CD14-positive monocyte (primary cell): ENCODE results near the gene NAB1. TPM values are rescaled to one million over a fixed set of nuclear protein-coding genes. Genes with fewer than 3 reads are reported as not detected.

Source experiments
- DNase-seq, 3 donors: peaks; one replicate each; pipeline ENCODE4 v3.0.0-alpha.2; 2011 to 2022
- H2AFZ ChIP-seq: 2 replicates; pipeline ENCODE4 v1.6.0; 2012; ENCODE audit warnings: mild to moderate bottlenecking, low read depth, low read length, inconsistent platforms; ENCODE audit not compliant: insufficient read depth, poor library complexity, severe bottlenecking
- H3K27ac ChIP-seq, 2 donors: 1 replicate in 1 of 2; 2 replicates in 1 of 2; pipeline ENCODE4 v1.5.1; 2012 to 2013; ENCODE audit warnings: low read length in 2 of 2, control low read depth in 1 of 2, inconsistent platforms in 1 of 2, low read depth in 1 of 2, mild to moderate bottlenecking in 1 of 2
- H3K27me3 ChIP-seq, 2 donors: one replicate each; pipeline versions ENCODE4 v1.6.0 to v1.6.1; 2011 to 2013; ENCODE audit warnings: low read length in 2 of 2; ENCODE audit not compliant: control insufficient read depth in 2 of 2, insufficient read depth in 2 of 2
- H3K36me3 ChIP-seq, 2 donors: replicated peaks in 1 of 2; 1 replicate in 1 of 2; 2 replicates in 1 of 2; pipeline versions ENCODE4 v1.5.1 to v1.6.1; 2012 to 2013; ENCODE audit warnings: low read length in 2 of 2, control low read depth in 1 of 2, inconsistent platforms in 1 of 2, mild to moderate bottlenecking in 1 of 2; ENCODE audit not compliant: insufficient read depth in 2 of 2, control insufficient read depth in 1 of 2
- H3K4me1 ChIP-seq, 2 donors: 1 replicate in 1 of 2; 2 replicates in 1 of 2; pipeline versions ENCODE4 v1.5.1 to v1.6.1; 2012 to 2013; ENCODE audit warnings: low read length in 2 of 2, control low read depth in 1 of 2, inconsistent platforms in 1 of 2, mild to moderate bottlenecking in 1 of 2, moderate library complexity in 1 of 2; ENCODE audit not compliant: insufficient read depth in 2 of 2, control insufficient read depth in 1 of 2
- H3K4me2 ChIP-seq: replicated peaks from 2 replicates; pipeline ENCODE3; 2012; ENCODE audit warnings: low read length, moderate library complexity, mild to moderate bottlenecking; ENCODE audit not compliant: poor library complexity, severe bottlenecking; ENCODE audit errors: extremely low read depth
- H3K4me3 ChIP-seq, 3 experiments: fragments of 200-600 bp in 1 of 3; sonication (generic) in 1 of 3; replicated peaks in 1 of 3; 1 replicate in 2 of 3; 2 replicates in 1 of 3; pipeline ENCODE4 v1.5.1; 2011 to 2013; ENCODE audit warnings: low read length in 3 of 3, mild to moderate bottlenecking in 3 of 3, control low read depth in 2 of 3, low read depth in 2 of 3, inconsistent platforms in 1 of 3, moderate library complexity in 1 of 3
- H3K79me2 ChIP-seq: 2 replicates; pipeline ENCODE4 v1.6.0; 2012; ENCODE audit warnings: mild to moderate bottlenecking, control low read depth, inconsistent platforms, low read length, moderate library complexity; ENCODE audit not compliant: insufficient read depth
- H3K9ac ChIP-seq: 2 replicates; pipeline ENCODE4 v1.6.0; 2017; ENCODE audit warnings: low read length, mild to moderate bottlenecking; ENCODE audit not compliant: insufficient read depth, poor library complexity, severe bottlenecking
- H3K9me3 ChIP-seq, 2 donors: replicated peaks in 1 of 2; 1 replicate in 1 of 2; 2 replicates in 1 of 2; pipeline versions ENCODE4 v1.5.1 to v1.6.1; 2012 to 2013; ENCODE audit warnings: low read length in 2 of 2, control low read depth in 1 of 2; ENCODE audit not compliant: control insufficient read depth in 1 of 2, insufficient read depth in 1 of 2
- H4K20me1 ChIP-seq: 2 replicates; pipeline ENCODE4 v1.6.0; 2012; ENCODE audit warnings: mild to moderate bottlenecking, low read length, control low read depth, moderate library complexity; ENCODE audit not compliant: insufficient read depth
- H3K27ac Mint-ChIP-seq, 7 donors: one replicate each; pipeline ENCODE4 v1.8.0; 2020; ENCODE audit warnings: mild to moderate bottlenecking in 7 of 7, mixed read lengths in 7 of 7, moderate library complexity in 6 of 7, inconsistent platforms in 2 of 7
- H3K27me3 Mint-ChIP-seq, 3 donors: one replicate each; pipeline ENCODE4 v1.8.0; 2021 to 2022; ENCODE audit warnings: low read depth in 3 of 3, mild to moderate bottlenecking in 3 of 3, mixed read lengths in 3 of 3, moderate library complexity in 3 of 3, inconsistent platforms in 1 of 3
- H3K36me3 Mint-ChIP-seq, 2 donors: one replicate each; pipeline ENCODE4 v1.8.0; 2020; ENCODE audit warnings: mixed read lengths in 2 of 2, inconsistent platforms in 1 of 2, mild to moderate bottlenecking in 1 of 2
- H3K4me1 Mint-ChIP-seq: one replicate; pipeline ENCODE4 v1.8.0; 2020; ENCODE audit warnings: mild to moderate bottlenecking, mixed read lengths
- H3K4me3 Mint-ChIP-seq, 2 donors: one replicate each; pipeline ENCODE4 v1.8.0; 2020; ENCODE audit warnings: mild to moderate bottlenecking in 2 of 2, mixed read lengths in 2 of 2, moderate library complexity in 1 of 2
- H3K9me3 Mint-ChIP-seq, 7 donors: one replicate each; pipeline ENCODE4 v1.8.0; 2020 to 2022; ENCODE audit warnings: mixed read lengths in 7 of 7, mild to moderate bottlenecking in 6 of 7, moderate library complexity in 6 of 7, inconsistent platforms in 2 of 7
- WGBS: methylation state at CpG from one replicate; pipeline ENCODE4 v1.1.5; 2013; ENCODE audit warnings: missing lambda C conversion rate; ENCODE audit not compliant: insufficient coverage; 5-methylcytosine and 5-hydroxymethylcytosine counted together
- intact Hi-C, 2 donors: fragments of 100-400 bp; cut with micrococcal nuclease; formaldehyde crosslinking; loops; one replicate each; pipeline versions ENCODE4 v1.15.0 to v1.15.1; 2023
- polyA plus RNA-seq, 3 donors: library from polyadenylated mRNA; depleted of rRNA in 1 of 3; unstranded in 2 of 3; stranded (reverse) in 1 of 3; fragments of 300-500 nt in 2 of 3; fragments of >200 nt in 1 of 3; fragmentation: Illumina TruSeq in 2 of 3; gene quantifications; 1 replicate in 2 of 3; 2 replicates in 1 of 3; pipeline ENCODE4 v1.2.3, GENCODE V29; 2012 to 2021
- TF ChIP-seq, protein P1 (sequence below): fragments of 200-600 bp; IDR thresholded peaks from one replicate; pipeline ENCODE4 v1.8.0; 2022; ENCODE audit warnings: antibody characterized with exemption, mild to moderate bottlenecking

The NAB1 gene
- polyA plus RNA-seq, 3 donors, result 2.9 to 15.5 (median 3.1) TPM

DNA sequence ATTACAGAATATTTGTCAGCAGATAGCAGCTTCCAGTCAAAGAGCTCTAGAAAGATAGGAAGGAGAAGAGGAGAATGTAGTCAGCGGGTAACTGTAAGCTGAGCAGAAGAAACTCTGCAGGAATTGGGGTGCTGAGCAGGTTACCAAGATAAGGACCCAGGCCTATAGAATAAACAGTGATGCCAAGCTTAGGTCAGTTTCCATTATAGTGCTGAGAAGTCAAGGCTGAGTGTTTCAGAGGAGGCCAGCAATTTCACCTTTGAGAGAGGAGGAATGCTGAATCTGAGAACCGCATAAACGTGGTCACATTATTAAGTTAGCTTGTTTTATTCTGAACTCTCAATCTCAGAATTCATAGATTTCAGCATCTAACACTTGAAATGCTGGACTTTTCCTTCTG is 13.9 kb downstream of the NAB1 start:
- 100% methylated on average over 1 of the region's 3 CpGs for WGBS
- TF ChIP-seq, protein P1, sequence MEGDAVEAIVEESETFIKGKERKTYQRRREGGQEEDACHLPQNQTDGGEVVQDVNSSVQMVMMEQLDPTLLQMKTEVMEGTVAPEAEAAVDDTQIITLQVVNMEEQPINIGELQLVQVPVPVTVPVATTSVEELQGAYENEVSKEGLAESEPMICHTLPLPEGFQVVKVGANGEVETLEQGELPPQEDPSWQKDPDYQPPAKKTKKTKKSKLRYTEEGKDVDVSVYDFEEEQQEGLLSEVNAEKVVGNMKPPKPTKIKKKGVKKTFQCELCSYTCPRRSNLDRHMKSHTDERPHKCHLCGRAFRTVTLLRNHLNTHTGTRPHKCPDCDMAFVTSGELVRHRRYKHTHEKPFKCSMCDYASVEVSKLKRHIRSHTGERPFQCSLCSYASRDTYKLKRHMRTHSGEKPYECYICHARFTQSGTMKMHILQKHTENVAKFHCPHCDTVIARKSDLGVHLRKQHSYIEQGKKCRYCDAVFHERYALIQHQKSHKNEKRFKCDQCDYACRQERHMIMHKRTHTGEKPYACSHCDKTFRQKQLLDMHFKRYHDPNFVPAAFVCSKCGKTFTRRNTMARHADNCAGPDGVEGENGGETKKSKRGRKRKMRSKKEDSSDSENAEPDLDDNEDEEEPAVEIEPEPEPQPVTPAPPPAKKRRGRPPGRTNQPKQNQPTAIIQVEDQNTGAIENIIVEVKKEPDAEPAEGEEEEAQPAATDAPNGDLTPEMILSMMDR, result no peak

DNA sequence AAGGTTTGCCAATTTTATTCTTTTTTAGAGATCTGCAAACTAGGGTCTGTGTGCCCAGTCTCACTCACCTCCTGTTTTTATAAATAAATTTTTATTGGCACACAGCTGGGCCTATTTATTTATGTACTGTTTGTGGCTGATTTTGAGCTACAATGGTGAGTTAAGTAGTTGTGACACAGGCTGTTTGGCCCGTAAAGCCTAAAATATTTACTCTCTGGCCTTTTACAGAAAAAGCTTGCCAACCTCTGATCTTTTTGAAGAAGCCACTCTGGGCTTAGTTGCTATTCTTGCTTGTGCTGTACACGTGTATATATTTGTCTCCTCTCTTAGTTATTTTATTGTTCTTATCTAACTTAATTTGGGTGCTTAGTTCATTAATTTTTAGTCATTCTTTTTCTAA is 14.5 kb downstream of the NAB1 start:
- intact Hi-C loops, result no loop called here
- WGBS, result no CpG with 5 or more reads among the region's 2 CpGs
- no peak overlapping the region for H3K9ac ChIP-seq
- H3K4me3 Mint-ChIP-seq, result no peak overlapping the region
- no peak overlapping the region for H3K27ac Mint-ChIP-seq
- H4K20me1 ChIP-seq, result peaks cover 54% of the 10 kb centered on the region
- no peak for DNase-seq
- TF ChIP-seq, protein P1, result no peak
- peaks cover 0 to 5% of the 10 kb centered on the region in 2 donors for H3K4me1 ChIP-seq
- H3K79me2 ChIP-seq, result peaks cover 79% of the 10 kb centered on the region
- H3K9me3 ChIP-seq, result peaks cover 0 to 3% of the 10 kb centered on the region in 2 donors
- H3K9me3 Mint-ChIP-seq, result peaks cover 2 to 9% (median 3%) of the 10 kb centered on the region in 7 donors
- no peak overlapping the region for H2AFZ ChIP-seq
- peaks cover 41 to 46% of the 10 kb centered on the region in 2 donors for H3K36me3 Mint-ChIP-seq
- peaks cover 20 to 41% of the 10 kb centered on the region in 2 donors for H3K36me3 ChIP-seq
- H3K4me1 Mint-ChIP-seq, result peaks cover 16% of the 10 kb centered on the region
- H3K4me3 ChIP-seq, result no peak overlapping the region
- no peak overlapping the region for H3K4me2 ChIP-seq
- no peak overlapping the region for H3K27ac ChIP-seq
- no peaks in the 10 kb centered on the region for H3K27me3 Mint-ChIP-seq
- no peaks in the 10 kb centered on the region for H3K27me3 ChIP-seq

More for the DNA sequence above, 13.9 kb downstream of the NAB1 start:
- Mint-ChIP-seq H3K4me3 (no peak overlapping the region), H3K4me1 (peaks cover 17% of the 10 kb centered on the region), H3K36me3 (peaks cover 41 to 46% of the 10 kb centered on the region in 2 donors), H3K27ac (peak overlapping the region in 3 of 7 donors; percentile 68 to 75 (median 69)), H3K9me3 (peaks cover 2 to 9% (median 3%) of the 10 kb centered on the region in 7 donors), H3K27me3 (no peaks in the 10 kb centered on the region)
- Histone ChIP-seq H3K4me3 (no peak overlapping the region), H3K9ac (no peak overlapping the region), H3K27ac (peak overlapping the region in 1 of 2 donors; percentile 40), H3K4me1 (peaks cover 0 to 5% of the 10 kb centered on the region in 2 donors), H3K79me2 (peaks cover 79% of the 10 kb centered on the region), H3K4me2 (no peak overlapping the region), H2AFZ (no peak overlapping the region), H3K9me3 (peaks cover 0 to 3% of the 10 kb centered on the region in 2 donors), H4K20me1 (peaks cover 56% of the 10 kb centered on the region), H3K27me3 (no peaks in the 10 kb centered on the region), H3K36me3 (peaks cover 20 to 41% of the 10 kb centered on the region in 2 donors)
- intact Hi-C loops, result no loop called here
- no peak for DNase-seq
